Measurements from ENCODE around the gene EPHB2. TPM values are rescaled to one million over a fixed set of nuclear protein-coding genes. Genes with fewer than 3 reads are reported as not detected.

The EPHB2 gene
- total and polyA plus RNA-seq, 2 donors (not counting 3 experiments of a cell fraction or from before 2014, with no cell fraction given): 50.8 to 69.1 TPM

- Histone ChIP-seq H3K9me3 (replicated peaks; ENCODE audit: control insufficient read depth, insufficient read depth, low read length) (no peaks in the 10 kb centered on the region), H3K27ac (ENCODE audit: insufficient read depth, low read depth, low read length) (no peak overlapping the region), H3K4me2 (ENCODE audit: insufficient read depth, low read length) (no peak overlapping the region), H3K36me3 (ENCODE audit: control insufficient read depth in 2 of 2, extremely low read depth in 1 of 2, insufficient read depth in 2 of 2, low read length in 2 of 2) (peaks cover 3 to 22% of the 10 kb centered on the region in 2 experiments), H3K4me1 (ENCODE audit: control insufficient read depth, extremely low read depth, insufficient read depth, low read length) (peaks cover 3% of the 10 kb centered on the region), H3K9ac (replicated peaks; ENCODE audit: extremely low read depth, insufficient read depth, low read length) (no peak overlapping the region), H2AFZ (ENCODE audit: low read depth, low read length) (no peak overlapping the region), H3K9me1 (replicated peaks; ENCODE audit: control insufficient read depth, extremely low read depth, insufficient read depth, low read length) (no peaks in the 10 kb centered on the region), H3K4me3 (replicated peaks in 1 of 3; ENCODE audit: insufficient read depth in 1 of 3, low read depth in 1 of 3, low read length in 3 of 3) (no peak overlapping the region), H4K20me1 (replicated peaks; ENCODE audit: control insufficient read depth, extremely low read depth, insufficient read depth, low read length) (no peaks in the 10 kb centered on the region), H3K27me3 (ENCODE audit: control insufficient read depth in 2 of 2, insufficient read depth in 2 of 2, low read length in 2 of 2) (no peaks in the 10 kb centered on the region), H3K79me2 (ENCODE audit: control insufficient read depth, insufficient read depth, low read length) (no peaks in the 10 kb centered on the region)
- CTCF ChIA-PET: interaction anchor here (1.4 kb wide), 2 partner anchors 23 to 161 kb away, joined by 4 read pairs; no protein-coding TSS in a partner anchor
- FAIRE-seq (no peak), DNase-seq (ENCODE audit: low read depth, low spot score) (no peak)
- TF ChIP-seq FOS (IDR thresholded peaks at IDR 0.05; ENCODE audit: borderline replicate concordance, insufficient read depth, low read length) (no peak), JUN (IDR thresholded peaks at IDR 0.05; ENCODE audit: borderline replicate concordance, insufficient read depth, insufficient read length, low read depth) (no peak), EZH2 (IDR thresholded peaks at IDR 0.05; ENCODE audit: borderline replicate concordance, low read depth, low read length, severe bottlenecking) (no peak), POLR2AphosphoS5 (IDR thresholded peaks at IDR 0.05; ENCODE audit: insufficient read depth, low read depth, low read length) (no peak), MAX (IDR thresholded peaks at IDR 0.05; ENCODE audit: insufficient read depth, insufficient read length) (no peak), POLR2A (IDR thresholded peaks at IDR 0.05; ENCODE audit: low read depth, low read length) (no peak), GATA2 (IDR thresholded peaks at IDR 0.05; ENCODE audit: insufficient read depth, insufficient read length, low read depth, low read length) (no peak), MYC (IDR thresholded peaks at IDR 0.05; ENCODE audit: low read depth, low read length) (no peak), CTCF (IDR thresholded peaks at IDR 0.05; ENCODE audit: extremely low read depth in 1 of 2, insufficient read depth in 1 of 2, low read depth in 1 of 2, low read length in 2 of 2) (no peak)
- intact Hi-C loops (cut with micrococcal nuclease) (no loop called here), dilution Hi-C loops (cut with MboI; ENCODE audit: extremely low pct_ligation_motif_present, low sequenced_read_pairs) (no loop called here)
- no TSS peak for BruUV-seq (replicated peaks)
- POLR2A ChIA-PET: no interaction called here
Observed at GRCh38 chr1:22865736-22866135, 155.1 kb downstream of the EPHB2 start.
